HG02759 (cell line): Measurements from ENCODE around the gene CCDC117.
"Not testable (repeated sequence)": the region's sequence is repeated elsewhere in the genome, so short reads cannot be mapped to it uniquely, and the experiment has no call there.

Source experiments
- ATAC-seq: cut with Tn5 transposase; IDR thresholded peaks from one replicate; pipeline ENCODE4 v1.9.1; 2021; ENCODE audit warnings: mild to moderate bottlenecking, moderate library complexity; ENCODE audit not compliant: unreplicated experiment

CCDC117 gene

GRCh38 chr22:28824455-28824854 lies 52.0 kb downstream of the CCDC117 start:
- not testable (repeated sequence) for ATAC-seq

GRCh38 chr22:28826430-28826829 lies 53.9 kb downstream of the CCDC117 start:
- ATAC-seq: not testable (repeated sequence)

DNA sequence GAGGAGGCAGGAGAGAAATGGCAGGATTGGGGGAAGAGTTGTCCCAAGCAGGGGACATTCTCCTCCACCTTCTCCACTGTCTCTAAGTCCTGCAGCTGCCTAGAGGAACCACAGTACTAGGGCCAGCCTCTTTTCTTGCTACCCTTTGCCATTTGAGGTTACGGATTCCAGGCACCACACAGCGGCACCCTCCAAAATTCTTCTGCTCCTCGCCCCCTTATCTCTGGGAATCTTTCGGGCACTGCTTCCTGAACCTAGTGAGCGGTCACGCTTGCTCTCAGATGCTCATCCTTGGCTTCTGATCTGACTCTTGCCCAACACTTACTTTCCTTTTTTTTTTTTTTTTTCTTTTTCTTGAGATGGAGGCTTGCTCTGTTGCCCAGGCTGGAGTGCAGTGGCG lies 54.4 kb downstream of the CCDC117 start:
- no peak for ATAC-seq

- no peak for ATAC-seq
These were observed 57.1 kb downstream of the CCDC117 start for GRCh38 chr22:28829358-28830181.

DNA sequence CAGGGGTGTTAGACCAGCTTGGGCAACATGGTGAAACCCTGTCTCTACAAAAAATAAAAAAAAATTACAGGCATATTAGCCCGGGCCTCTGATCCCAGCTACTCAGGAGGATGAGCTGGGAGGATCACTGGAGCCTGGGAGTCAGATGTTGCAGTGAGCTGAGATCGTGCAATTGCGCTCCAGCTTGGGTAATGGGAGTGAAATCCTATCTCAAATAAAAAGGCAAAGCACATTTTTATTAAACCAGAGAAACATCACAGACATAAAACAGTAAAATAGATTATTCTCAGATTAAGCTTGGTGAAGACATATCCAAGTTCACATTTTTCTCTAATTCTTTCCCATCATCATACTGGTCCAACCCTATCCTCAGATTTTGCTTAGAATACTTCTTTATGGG lies 57.9 kb downstream of the CCDC117 start:
- ATAC-seq: no peak

- no peak for ATAC-seq
These were observed 58.9 kb downstream of the CCDC117 start for GRCh38 chr22:28831140-28832072.

- no peak for ATAC-seq
These were observed 60.2 kb downstream of the CCDC117 start for GRCh38 chr22:28832731-28833130.

GRCh38 chr22:28833276-28833923 lies 60.9 kb downstream of the CCDC117 start:
- no peak for ATAC-seq

DNA sequence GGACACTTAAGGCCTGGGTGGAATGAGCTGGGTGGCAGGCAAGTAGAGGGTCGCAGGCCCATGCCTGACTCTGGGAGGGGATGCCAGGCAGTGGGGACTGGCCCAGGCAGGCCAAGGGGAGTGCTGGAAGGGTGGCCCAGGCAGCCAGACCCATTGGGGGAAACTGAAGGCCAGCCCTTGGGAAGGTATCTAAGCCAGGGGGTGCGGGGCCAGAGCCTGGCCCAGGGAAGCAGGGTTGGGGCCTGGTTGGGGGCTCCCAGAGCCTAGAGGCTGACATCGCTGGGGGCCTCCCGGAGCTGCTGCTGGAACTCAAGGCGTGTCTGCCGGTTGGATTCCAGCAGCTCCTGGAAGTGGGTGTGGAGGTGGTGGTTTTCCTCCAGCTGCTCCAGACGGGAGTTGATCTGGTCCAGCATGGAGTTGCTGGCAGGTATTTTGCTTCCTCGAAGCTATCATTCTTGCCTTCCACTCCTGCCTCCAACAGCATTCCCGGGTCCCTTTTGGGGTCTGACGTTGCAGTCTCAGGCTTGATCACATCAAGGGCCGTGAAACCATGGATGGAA lies 63.2 kb downstream of the CCDC117 start:
- no peak for ATAC-seq

DNA sequence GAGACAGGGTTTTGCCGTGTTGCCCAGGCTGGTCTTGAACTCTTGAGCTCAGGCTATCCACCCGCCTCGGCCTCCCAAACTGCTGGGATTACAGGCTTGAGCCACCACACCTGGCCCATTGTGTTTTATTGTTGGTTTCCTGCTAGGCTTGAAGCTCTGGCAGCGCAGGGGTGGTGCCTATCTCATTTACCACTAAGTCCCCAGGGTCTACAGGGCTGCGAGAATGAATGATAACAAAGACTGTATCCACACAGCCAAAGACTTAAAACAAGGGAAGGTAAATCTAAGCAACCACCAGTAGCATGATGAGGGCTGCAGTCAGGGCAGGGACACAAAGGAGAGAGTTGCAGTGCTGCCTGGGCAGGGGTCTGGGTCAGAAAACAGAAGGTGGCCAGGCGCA lies 65.1 kb downstream of the CCDC117 start:
- no peak for ATAC-seq
